Measurements from ENCODE around the gene CEBPZOS.

DNA sequence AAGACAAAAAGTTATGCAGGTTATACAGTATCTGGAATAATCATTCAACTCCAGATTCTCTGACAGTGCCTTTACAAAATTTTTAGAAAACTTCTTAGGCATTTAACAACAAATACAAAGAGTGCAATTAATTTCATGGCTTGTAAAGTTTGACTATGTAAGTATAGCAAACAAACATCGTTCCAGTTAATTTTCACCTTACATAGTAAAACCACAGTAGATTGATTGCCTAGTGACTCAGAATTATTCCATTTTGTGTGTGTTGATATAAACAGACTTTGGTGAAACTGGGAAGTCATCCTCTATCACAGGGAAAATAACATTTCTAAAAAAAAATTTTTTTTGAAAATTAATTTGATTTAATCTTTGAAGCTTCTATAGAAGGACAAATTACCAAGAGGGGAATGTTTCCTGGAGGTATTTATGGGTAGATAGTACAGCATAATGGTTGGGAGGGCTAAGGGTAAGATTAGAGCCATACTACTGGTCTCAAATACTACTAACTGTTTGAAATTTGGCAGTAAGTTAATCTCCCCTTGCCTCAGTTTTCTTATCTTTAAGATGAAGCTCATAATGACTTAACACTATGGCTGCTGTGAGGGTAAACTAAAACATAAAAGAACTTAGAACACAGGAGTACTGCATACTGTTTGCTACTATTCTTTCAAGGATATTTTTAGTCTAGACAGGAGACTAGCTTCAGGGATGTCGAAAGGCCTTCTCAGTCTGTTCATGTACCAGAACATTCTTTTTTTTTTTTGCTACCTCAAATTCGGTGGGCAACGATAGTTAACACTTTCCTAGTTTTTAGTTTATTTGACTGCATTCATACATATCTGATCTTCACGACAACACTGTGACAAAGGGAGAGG, 54.8 kb downstream of the CEBPZOS start:
- TF ChIP-seq, protein P1, sequence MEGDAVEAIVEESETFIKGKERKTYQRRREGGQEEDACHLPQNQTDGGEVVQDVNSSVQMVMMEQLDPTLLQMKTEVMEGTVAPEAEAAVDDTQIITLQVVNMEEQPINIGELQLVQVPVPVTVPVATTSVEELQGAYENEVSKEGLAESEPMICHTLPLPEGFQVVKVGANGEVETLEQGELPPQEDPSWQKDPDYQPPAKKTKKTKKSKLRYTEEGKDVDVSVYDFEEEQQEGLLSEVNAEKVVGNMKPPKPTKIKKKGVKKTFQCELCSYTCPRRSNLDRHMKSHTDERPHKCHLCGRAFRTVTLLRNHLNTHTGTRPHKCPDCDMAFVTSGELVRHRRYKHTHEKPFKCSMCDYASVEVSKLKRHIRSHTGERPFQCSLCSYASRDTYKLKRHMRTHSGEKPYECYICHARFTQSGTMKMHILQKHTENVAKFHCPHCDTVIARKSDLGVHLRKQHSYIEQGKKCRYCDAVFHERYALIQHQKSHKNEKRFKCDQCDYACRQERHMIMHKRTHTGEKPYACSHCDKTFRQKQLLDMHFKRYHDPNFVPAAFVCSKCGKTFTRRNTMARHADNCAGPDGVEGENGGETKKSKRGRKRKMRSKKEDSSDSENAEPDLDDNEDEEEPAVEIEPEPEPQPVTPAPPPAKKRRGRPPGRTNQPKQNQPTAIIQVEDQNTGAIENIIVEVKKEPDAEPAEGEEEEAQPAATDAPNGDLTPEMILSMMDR (conservative IDR thresholded peaks at IDR 0.05; ENCODE audit: low read depth, low read length) = no peak
- TF ChIP-seq POLR2A (IDR thresholded peaks at IDR 0.05; ENCODE audit: low read depth, low read length) (no peak), RAD21 (IDR thresholded peaks at IDR 0.05; ENCODE audit: low read length) (no peak), BHLHE40 (IDR thresholded peaks at IDR 0.05; ENCODE audit: low read depth, low read length) (no peak)
